ENCODE data around the gene OXGR1. TPM values are rescaled to one million over a fixed set of nuclear protein-coding genes. Genes with fewer than 3 reads are reported as not detected.

Gene OXGR1
- total RNA-seq, 1 experiment from 2014 or later, result not detected

GRCh38 chr13:96935901-96936300, 58.4 kb downstream of the OXGR1 start:
- H3K4me1 ChIP-seq (ENCODE audit: insufficient read depth, low read length), result 0 out of 2 replicates have a peak, but pooled peaks cover 2% of the 10 kb centered on the region
- H4K91ac ChIP-seq (ENCODE audit: insufficient read length, low read depth, low read length), result no peak overlapping the region
- Mint-ChIP-seq H3K4me3 (no peak overlapping the region), H3K27ac (no peak overlapping the region), H3K4me1 (peaks cover 0 to 5% of the 10 kb centered on the region in 2 experiments; a peak in 1 of 4 replicates), H3K27me3 (ENCODE audit: low read depth) (no peaks in the 10 kb centered on the region; the same call in 1 of the 2 replicates), H3K36me3 (ENCODE audit: insufficient read depth in 1 of 3, low read depth in 3 of 3) (no peaks in the 10 kb centered on the region), H3K9me3 (no peaks in the 10 kb centered on the region)
- H3K14ac ChIP-seq (ENCODE audit: insufficient read depth, low read length), result no peak overlapping the region
- no peak overlapping the region for H2AFZ ChIP-seq (ENCODE audit: low read length)
- no peak for DNase-seq
- no peak overlapping the region for H3T11ph ChIP-seq (ENCODE audit: low read length)
- H3K56ac ChIP-seq (ENCODE audit: insufficient read length, low read depth, low read length), result no peak overlapping the region
- H2BK20ac ChIP-seq (ENCODE audit: low read depth, low read length, poor library complexity, severe bottlenecking), result no peak overlapping the region
- no peak overlapping the region for H3K4me2 ChIP-seq (ENCODE audit: insufficient read depth, insufficient read length, low read length)
- H3K27ac ChIP-seq (ENCODE audit: insufficient read length, low read depth, low read length), result no peak overlapping the region
- no peak overlapping the region for H2BK15ac ChIP-seq (ENCODE audit: low read depth, low read length)
- no peak overlapping the region for H2BK120ac ChIP-seq (ENCODE audit: low read depth, low read length, poor library complexity, severe bottlenecking)
- H3K4ac ChIP-seq (ENCODE audit: low read depth, low read length), result no peak overlapping the region
- H3K79me1 ChIP-seq (ENCODE audit: insufficient read depth, low read depth, low read length, poor library complexity, severe bottlenecking), result no peaks in the 10 kb centered on the region
- no peak overlapping the region for H4K8ac ChIP-seq (replicated peaks; ENCODE audit: insufficient read length, low read depth, low read length)
- H3K23me2 ChIP-seq (ENCODE audit: insufficient read length, low read depth, low read length, poor library complexity, severe bottlenecking), result no peaks in the 10 kb centered on the region
- no peaks in the 10 kb centered on the region for H3K79me2 ChIP-seq (ENCODE audit: insufficient read depth, low read length)
- no peak overlapping the region for H2BK12ac ChIP-seq (ENCODE audit: insufficient read length, low read depth, low read length)
- H3K9ac ChIP-seq (ENCODE audit: extremely low read depth, insufficient read length, low read length), result no peak overlapping the region
- H4K20me1 ChIP-seq (ENCODE audit: control insufficient read depth, insufficient read depth, insufficient read length), result no peaks in the 10 kb centered on the region
- H4K5ac ChIP-seq (ENCODE audit: insufficient read length, low read depth, low read length), result no peak overlapping the region
- no peak overlapping the region for H2AK5ac ChIP-seq (ENCODE audit: insufficient read length, low read length)
- no peaks in the 10 kb centered on the region for H3K9me3 ChIP-seq (ENCODE audit: control insufficient read depth, low read depth, low read length)
- WGBS (ENCODE audit: extremely low coverage, insufficient read length, low lambda C conversion rate), result no CpG with 5 or more reads among the region's 3 CpGs
- H2BK5ac ChIP-seq (ENCODE audit: insufficient read length, low read length), result no peak overlapping the region
- TF ChIP-seq CTCF (conservative IDR thresholded peaks at IDR 0.05), result no peak
- H3K27me3 ChIP-seq (ENCODE audit: insufficient read depth, low read length), result no peaks in the 10 kb centered on the region
- H3K23ac ChIP-seq (ENCODE audit: insufficient read length, low read depth, low read length), result no peak overlapping the region
- no peak overlapping the region for H3K18ac ChIP-seq (ENCODE audit: insufficient read length, low read depth, low read length)

Other genes with a start within 250 kb of the OXGR1 start
- gene MBNL2, start 227.9 kb upstream of the OXGR1 start, total RNA-seq (2021), result 0.17 and 0.22 TPM in 2 replicates

All from H9 (cell line).